Activated CD8-positive, alpha-beta memory T cell treated with anti-CD3 and anti-CD28 coated beads, Interleukin-2, amount 50 U/mL, for 1 hour (primary cell): ENCODE measurements around the gene IFT122.
"Not testable (repeated sequence)": the region's sequence is repeated elsewhere in the genome, so short reads cannot be mapped to it uniquely, and the experiment has no call there.

Source experiments
- DNase-seq: peaks from one replicate; pipeline ENCODE4 v3.0.0-alpha.2; 2020; ENCODE audit errors: extremely low read depth

Gene IFT122

DNA sequence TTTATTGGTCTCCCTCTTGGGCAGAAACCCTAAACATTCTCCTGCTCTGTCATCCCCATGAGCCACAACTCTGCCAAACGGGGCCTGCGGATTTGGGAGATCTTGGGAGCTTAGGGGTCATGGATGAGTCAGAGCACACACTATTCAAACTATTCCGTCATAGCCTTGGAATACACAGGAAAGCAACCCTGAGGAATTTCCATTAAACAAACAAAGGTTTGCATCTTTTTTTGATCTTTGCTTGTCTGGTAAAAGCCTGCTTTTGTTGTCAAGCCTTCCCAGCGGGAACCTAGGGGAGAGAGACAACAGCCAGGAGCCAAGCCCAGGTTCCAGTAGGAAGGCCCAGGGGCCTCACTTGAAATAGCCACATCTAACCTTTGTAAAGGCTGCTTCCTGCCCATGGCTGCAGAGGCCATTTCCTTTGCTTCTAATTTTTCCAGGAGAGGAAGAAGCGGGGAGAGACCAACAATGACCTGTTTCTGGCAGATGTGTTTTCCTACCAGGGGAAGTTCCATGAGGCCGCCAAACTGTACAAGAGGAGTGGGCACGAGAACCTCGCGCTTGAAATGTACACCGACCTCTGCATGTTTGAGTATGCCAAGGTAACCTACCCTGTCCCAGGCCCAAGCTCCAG is 55.1 kb downstream of the IFT122 start:
- not testable (repeated sequence) for DNase-seq

DNA sequence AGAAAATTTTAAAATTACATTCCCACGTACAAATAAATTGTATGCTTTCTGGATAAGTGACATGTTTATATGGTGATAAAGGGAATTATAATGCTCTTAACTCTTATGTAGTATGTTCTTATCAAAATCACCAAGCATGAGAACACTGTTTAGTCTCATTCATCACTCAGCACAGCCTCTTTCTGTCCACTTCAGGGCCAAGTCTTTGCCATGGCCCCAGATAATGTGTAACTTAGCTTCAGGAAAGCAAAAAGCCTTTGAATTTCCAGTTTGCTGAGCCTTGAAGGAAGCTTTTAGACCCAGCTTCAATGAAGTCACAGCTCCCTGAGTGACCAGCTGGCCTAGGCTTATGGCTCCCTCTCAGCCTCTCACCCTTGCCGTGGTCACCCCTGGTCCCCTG is 57.9 kb downstream of the IFT122 start:
- not testable (repeated sequence) for DNase-seq

DNA sequence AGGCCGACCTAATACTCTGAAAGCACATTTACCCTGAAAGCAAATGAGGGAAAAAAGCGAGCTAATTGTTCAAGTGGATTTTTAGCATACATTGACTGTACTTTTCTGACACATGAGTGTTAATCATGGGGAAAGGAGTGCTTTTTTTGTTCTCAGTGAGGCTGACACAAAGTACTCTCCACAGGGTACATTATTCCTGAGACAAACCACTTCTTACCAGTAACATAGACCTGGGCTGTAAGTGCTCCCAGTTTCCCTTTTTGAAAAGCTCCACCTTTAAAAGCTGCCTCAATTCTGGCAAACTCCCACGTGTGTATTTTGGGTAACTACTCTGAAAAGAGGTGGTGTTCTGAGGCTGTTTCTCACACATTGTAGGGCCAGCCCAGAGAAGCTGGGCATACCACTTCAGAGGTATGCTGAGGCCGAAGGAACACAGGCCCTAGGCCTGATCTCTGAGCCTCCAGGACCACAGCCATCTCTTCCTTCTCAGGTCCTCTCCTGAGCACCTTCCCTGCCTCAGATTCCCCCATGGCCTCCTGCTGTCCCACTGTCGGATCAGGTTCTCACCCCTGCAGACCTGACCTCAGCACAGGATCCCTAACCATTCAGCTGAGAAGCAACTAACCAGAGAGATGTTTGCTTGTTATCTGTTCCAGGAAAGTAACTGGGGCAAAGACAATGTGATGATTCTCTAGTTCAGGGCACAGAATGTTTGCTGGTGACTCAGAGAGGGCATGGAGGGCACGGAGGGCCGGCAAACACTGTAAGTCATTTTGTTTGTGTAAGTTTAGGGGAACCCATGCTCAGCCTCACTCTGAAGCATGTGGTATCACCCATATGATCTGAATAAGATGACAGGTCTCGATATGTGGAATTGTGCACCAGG is 58.8 kb downstream of the IFT122 start:
- DNase-seq: not testable (repeated sequence)

DNA sequence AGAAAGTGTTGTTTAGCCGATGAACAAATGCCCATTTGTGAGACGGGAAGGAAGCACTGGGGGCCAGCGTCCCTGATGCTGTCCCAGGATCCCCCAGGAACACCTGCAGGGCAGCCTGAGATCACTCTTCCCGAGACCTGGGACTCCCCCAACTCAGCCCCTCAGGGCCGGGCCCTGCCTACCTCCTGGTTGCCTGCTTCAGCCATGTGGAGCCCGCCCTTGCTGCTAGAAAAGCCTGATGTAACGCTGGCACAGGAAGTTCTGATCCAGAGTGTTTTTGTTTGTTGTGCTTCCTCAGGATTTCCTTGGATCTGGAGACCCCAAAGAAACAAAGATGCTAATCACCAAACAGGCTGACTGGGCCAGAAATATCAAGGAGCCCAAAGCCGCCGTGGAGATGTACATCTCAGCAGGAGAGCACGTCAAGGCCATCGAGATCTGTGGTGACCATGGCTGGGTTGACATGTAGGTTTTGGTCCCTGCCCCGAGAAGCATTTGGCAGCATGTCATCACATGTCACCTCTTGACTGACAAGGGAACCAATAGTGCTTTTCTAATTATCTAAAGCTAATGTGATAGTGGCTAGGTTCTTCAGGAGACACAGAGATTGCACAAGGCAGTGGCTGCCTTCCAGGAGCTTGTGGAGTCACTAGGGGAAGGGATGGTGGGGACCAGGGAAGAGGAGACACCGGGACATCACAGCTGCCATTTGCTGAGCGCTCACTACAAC is 59.7 kb downstream of the IFT122 start:
- DNase-seq: not testable (repeated sequence)

DNA sequence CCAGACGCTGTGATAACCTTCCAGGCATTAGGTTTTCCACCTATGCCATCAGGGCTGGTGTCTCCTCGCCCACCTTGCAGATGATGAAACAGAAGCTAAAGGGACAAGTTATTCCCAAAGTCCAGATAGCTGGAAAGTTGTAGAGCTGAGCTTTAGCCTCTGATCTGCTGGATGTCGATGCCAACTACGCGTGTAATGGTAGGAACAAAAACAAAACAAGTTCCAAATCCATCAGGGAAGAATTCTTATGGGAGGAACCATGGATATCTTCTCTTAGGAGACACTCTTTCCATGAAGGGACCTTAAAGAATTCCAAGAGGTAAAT is 60.3 kb downstream of the IFT122 start:
- DNase-seq: no peak

DNA sequence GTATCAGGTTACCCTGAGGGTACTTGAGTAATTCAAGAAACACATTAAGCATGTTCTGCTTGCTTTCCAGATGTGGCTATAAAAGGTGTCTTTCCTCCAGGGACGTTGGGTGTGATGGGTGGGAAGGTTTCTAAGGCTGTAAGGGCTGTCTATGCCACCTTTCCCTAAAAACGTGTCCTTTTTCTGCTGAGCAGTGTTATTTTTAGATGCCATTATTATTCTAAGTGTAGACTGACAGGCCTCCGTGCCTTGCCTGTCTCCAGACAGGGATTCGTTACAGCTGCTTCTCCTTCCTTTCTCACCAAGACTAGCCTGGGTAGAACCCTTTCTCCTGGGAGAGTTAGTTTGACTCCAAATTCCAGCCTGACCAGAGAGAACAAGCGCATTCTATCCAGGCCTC is 61.6 kb downstream of the IFT122 start:
- no peak for DNase-seq

DNA sequence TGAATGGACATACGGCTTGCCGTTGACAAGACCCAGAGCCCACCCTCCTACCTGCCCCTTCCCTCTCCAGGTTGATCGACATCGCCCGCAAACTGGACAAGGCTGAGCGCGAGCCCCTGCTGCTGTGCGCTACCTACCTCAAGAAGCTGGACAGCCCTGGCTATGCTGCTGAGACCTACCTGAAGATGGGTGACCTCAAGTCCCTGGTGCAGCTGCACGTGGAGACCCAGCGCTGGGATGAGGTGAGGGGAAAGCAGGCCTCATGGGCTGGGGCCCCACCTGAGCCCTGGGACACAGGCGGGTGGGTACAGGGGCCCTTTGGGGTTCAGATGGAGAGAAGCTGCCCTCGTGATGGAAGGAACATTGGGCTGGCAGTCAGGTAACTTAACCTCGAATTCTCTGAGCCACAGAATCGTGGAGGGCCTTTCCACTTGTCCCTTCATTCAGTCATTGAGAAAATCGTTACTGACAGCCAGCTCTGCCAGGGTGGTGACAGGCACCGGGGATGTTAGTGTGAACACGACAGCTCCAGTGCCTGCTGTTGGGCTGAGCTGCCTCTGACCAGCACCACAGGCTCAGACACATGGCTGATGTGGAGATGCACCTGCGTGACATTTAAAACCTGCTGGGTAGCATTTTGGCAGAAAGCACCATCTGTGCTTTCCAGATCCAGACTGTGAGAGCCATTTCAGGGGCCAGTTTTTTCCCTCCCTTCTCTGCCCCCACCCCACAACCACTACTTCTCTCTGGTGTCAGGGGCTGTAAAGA is 62.8 kb downstream of the IFT122 start:
- no peak for DNase-seq

DNA sequence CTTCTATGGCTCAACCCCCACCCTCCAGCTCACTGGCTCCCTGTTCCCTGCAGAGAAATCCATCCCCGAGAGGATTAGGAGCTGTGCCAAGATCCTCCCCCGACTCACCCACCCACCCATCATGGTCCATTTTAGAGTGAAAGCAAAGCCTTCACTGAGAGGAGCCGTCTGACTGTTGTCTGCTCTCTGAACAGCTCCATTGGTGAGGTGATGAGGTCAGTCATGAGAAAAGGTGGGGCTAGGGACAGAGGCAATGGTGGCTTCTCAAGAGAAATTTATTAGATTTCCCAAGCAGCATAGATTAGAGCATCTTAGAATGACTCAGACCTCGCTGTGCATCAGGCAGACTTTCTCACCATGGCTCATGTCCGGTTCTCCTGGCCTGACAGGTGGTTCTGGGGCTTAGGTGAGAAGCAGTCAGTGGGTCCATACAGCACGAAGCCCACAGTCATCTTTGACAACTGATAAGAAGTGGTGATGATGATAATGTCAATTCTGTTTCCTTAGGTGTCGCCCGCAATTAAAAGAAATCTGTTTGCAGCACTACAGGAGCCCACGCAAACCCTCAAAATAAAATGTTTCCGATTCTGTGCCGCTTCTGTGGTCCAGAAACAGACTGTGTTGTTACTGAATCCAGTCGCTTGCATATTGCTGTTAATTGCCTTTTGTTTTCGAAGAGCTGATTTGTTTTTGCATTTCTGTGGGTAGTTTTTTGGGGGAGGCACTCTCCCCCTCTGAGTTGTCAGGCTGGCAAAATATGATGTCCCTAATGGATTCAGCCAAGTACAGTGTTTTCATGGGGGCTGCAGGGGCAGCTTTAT is 63.7 kb downstream of the IFT122 start:
- DNase-seq: no peak

DNA sequence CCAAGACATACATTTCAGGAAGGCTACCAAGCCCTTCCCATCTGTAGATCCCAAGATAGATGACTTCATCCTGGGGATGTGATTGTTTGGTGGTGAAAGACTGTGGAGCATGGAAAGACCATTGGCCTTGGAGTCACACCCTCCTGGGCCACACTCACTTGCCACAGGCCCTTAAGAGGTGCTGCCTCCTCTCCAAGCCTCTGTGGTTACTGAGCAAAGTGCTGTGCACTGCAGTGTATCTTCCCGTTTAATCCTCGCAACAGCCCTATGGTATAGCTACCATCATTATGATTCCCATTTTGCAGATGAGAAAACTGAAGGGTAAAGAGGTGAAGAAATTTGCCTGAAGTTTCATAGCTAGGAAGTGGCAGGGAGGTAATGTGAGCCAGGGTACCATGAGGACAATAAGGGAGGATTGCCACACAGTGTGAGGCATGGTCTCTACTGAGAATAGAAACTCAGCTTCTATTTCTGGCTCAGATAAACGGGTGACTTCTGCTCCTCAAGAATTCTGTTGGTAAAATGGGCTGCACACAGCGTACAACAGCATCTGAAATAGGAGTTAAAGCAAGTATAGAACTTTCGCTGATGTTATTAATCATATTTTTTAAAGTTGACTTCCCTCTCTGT is 64.6 kb downstream of the IFT122 start:
- no peak for DNase-seq

DNA sequence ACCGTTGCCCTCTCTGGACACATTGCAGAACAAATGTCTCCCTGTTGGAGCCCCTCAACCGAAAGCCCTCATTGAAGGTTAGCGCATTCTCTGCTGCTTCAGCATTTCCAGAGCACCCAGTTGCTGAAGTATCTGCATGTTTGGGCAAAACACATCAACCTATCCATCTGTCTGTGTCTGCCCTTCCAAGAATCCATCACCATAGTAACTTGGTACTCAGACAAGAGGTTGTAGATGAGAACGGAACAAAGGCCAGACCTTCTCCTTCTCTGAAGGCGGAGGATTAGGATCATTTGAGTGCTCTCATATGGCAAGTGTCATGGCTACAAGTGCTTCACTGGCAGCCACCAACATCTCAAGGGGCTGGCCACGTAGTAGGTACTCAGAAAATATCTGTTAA is 65.3 kb downstream of the IFT122 start:
- no peak for DNase-seq

DNA sequence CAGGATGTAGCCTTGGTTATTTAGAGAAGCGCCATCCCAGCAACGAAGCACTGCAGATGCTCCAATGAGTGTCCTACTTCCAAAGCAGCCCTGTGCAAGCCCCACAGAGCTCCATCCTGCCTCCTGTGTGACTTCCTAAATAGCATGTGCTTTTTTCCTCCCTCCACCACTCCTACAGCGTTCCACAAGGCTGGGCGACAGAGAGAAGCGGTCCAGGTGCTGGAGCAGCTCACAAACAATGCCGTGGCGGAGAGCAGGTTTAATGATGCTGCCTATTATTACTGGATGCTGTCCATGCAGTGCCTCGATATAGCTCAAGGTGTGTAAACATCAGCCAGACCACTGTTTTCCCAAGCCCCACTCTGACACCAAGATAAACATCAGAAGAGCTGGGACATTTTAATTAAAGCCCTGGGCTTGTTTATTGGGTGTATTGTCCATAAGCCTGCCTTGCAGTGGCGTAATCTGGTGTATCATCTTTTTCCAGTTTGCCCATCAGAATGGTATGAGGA is 66.3 kb downstream of the IFT122 start:
- DNase-seq: no peak

DNA sequence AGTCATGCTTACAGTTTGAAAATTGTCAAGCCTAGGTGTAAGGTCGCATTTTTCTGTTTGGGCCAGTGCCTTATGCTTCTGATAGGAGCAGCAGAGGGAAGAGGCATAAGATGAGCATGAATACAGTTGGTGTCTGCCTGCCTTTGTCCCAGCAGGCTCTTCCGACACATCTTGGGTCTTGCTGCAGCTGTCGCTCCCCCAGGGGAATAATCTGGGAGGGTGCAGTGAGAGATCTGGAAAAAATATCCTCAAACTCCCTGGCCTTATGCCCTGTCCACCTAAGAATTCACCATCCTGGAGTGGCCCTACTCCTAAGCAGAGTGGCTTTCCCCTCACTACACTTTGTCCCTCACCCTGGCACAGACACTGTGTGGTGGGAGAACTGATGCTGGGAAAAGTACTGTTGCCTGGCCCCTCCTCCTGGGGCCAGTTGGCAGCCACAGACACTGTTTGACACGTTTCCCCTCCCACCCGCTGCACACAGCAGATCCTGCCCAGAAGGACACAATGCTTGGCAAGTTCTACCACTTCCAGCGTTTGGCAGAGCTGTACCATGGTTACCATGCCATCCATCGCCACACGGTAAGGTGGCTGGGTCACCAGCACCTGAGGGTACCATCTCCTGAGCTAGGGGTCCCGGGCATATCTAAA is 67.3 kb downstream of the IFT122 start:
- no peak for DNase-seq

DNA sequence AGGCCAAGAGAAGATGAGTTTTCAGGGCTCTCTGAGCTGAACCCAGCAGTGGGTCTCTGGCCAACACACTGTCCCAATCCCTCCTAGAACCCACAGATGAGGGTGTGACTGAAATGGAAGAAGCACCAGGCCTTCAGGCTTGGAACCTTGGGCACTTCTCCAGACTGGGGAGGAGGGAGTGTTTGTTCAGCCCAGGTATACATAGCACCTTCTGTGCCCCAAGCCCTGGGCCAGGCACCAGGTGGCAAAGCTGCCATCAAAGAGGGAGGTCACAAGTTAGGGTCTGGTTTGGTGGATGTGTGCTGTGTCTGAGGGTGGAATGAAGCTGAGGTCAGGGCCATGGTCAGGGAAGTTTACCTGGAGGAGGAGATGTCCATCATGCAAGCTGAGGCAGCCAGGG is 72.6 kb downstream of the IFT122 start:
- no peak for DNase-seq

DNA sequence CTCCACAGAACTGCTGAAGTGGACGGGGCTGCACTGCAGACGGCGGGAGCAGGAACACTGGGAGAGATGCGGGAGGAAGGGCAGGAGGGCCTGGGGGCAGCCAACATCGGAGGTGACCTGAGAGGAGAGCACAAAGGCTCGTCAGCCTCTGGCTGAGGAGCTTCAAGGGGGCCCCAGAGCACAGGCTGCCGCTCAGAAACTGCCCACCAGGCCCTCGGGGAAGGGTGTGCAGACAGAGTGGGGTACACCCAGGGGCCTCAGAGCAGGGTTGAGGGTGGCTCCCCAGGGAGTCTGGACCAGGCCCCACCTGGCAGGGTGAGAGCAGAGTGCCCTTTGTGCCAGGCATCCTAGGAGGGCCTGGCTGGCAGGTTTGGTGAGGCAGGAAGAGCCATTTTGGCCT is 73.7 kb downstream of the IFT122 start:
- DNase-seq: no peak

DNA sequence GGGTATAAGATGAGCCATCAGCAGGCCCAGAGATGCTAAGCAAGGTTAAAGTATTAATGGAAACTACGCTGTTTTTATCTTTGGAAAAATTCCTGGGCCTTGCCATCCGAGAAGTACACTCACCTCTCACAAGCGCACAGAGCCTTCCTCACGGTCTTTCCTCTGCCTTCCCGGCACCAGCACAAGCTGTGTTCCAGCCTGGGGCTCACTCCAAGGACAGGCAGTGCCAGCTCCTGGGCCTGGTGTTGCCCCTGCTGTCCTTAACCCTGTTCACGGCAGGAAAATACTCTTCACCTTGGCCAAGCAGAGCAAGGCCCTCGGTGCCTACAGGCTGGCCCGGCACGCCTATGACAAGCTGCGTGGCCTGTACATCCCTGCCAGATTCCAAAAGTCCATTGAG is 74.1 kb downstream of the IFT122 start:
- no peak for DNase-seq

DNA sequence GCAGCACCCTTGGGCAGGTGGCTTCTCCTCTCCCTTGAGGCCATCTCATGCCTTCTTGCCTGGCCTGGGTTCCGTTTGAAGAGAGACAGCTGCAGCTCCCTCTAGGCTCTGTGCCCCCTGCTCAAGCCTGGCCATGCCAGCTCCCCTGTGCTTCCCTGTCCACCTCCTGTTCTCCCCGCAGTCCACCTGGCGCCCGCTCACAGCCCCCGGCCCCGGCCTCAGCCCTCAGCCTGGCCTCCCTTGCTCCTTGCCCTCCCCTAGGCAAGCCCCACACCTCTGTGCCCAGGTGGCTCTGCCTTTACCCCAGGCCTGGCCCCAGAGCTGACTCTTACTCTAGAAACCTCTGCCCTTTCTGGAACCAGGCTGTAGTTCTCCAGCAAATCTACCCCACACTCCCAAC is 74.5 kb downstream of the IFT122 start:
- DNase-seq: no peak

DNA sequence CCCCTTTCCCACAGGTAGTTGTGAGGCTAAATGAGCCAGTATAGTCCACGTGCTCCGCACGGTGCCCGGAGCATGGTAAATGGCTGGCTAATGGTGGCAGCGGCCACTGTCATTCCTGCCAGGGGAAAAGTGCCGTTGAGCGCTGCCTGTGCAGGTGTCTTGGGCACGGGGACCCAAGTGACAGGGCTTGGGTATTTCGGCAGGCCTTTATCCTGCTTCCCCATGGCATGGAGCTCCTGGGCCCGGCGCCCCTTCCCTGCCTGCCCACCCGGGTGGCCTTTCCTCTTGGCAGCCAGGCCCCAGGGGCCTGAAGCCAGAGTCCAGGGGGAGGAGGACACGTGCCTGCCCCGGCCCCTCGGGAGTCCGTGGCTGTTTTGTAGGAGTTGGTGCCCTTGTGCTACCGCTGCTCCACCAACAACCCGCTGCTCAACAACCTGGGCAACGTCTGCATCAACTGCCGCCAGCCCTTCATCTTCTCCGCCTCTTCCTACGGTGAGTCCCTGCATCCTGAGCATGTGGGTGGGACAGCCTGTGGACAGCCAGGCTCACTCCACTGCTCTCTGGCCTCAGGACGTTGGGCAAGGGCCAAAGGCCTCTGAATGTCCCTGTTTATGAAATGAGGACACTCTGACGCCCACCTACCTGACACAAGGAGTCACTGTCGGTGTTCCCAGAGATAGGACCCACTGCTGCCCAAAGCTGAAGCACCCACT is 75.2 kb downstream of the IFT122 start:
- not testable (repeated sequence) for DNase-seq

DNA sequence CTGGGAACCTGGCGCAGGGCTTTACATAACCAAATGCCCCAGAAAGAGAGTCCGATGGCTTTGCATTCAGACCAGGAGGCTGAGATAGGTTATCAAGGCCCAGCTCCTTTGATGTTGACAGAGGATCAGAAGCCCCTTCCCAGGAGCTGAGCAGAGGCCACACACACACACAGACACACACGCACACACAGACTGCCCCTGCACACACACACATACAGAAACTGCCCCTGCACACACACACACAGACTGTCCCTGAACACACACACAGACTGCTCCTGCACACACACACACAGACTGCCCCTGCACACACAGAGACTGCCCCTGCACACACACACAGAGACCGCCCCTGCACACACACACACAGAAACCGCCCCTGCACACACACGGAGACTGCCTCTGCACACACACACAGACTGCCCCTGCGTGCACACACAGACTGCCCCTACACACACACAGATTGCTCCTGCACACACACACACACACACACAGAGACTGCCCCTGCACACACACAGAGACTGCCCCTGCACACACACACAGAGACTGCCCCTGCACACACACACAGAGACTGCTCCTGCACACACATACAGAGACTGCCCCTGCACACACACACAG is 75.9 kb downstream of the IFT122 start:
- DNase-seq: not testable (repeated sequence)

DNA sequence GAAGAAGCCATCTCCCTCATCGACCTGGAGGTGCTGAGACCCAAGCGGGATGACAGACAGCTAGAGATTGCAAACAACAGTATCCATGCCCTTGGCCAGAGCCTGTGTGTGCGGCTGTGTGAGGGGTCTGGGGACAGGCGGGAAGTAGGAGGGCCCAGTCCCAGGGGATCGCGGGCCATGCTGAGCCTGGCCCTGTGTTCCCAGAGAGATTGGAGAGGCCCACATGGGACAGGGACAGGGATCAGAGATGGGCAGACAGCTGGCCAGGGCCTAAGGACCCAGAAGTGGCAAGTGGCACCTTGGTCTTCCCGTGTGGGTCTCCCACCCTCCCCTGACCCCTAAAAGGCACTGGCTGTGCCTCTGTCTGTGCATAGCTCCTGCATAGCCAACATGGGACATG is 77.5 kb downstream of the IFT122 start:
- DNase-seq: no peak
